Gastroesophageal sphincter (tissue), 3 donors: ENCODE measurements around the gene PTP4A2.

ENCODE experiments used
- EP300 ChIP-seq: sonication (generic); formaldehyde crosslinking; IDR thresholded peaks from one replicate; pipeline ENCODE4 v1.6.1; 2017; ENCODE audit warnings: antibody characterized with exemption, mild to moderate bottlenecking
- POLR2A ChIP-seq, 2 donors: fragments of 450-650 bp; IDR thresholded peaks; one replicate each; pipeline ENCODE4 v1.6.1; 2017; ENCODE audit warnings: antibody characterized with exemption in 2 of 2, mild to moderate bottlenecking in 2 of 2, moderate library complexity in 1 of 2
- TF ChIP-seq, protein P1 (sequence below), 4 experiments: fragments of 200-600 bp in 2 of 4; fragments of 450-650 bp in 2 of 4; sonication (generic) in 1 of 4; IDR thresholded peaks; one replicate each; pipeline ENCODE4 v1.5.1; 2017 to 2019; ENCODE audit warnings: antibody characterized with exemption in 4 of 4, mild to moderate bottlenecking in 2 of 4, moderate library complexity in 2 of 4

GRCh38 chr1:31980835-31981455, 42.8 kb upstream of the PTP4A2 start:
- TF ChIP-seq, protein P1, sequence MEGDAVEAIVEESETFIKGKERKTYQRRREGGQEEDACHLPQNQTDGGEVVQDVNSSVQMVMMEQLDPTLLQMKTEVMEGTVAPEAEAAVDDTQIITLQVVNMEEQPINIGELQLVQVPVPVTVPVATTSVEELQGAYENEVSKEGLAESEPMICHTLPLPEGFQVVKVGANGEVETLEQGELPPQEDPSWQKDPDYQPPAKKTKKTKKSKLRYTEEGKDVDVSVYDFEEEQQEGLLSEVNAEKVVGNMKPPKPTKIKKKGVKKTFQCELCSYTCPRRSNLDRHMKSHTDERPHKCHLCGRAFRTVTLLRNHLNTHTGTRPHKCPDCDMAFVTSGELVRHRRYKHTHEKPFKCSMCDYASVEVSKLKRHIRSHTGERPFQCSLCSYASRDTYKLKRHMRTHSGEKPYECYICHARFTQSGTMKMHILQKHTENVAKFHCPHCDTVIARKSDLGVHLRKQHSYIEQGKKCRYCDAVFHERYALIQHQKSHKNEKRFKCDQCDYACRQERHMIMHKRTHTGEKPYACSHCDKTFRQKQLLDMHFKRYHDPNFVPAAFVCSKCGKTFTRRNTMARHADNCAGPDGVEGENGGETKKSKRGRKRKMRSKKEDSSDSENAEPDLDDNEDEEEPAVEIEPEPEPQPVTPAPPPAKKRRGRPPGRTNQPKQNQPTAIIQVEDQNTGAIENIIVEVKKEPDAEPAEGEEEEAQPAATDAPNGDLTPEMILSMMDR (IDR thresholded peaks at IDR 0.05): no peak
- TF ChIP-seq EP300: no peak
- no peak for TF ChIP-seq POLR2A (IDR thresholded peaks at IDR 0.05)
